KOPT-K1 (cell line): ENCODE results near the gene PAIP2.

Source experiments
- H3K27ac ChIP-seq: fragments of 200-600 bp; sonication (generic); 2 replicates; pipeline ENCODE4 v1.5.1; 2016; ENCODE audit warnings: antibody characterized with exemption, mild to moderate bottlenecking, low read depth, low read length; ENCODE audit not compliant: poor library complexity, severe bottlenecking
- H3K36me3 ChIP-seq: fragments of 200-600 bp; sonication (generic); 2 replicates; pipeline ENCODE4 v1.5.1; 2017; ENCODE audit warnings: antibody characterized with exemption, mild to moderate bottlenecking, low read length, moderate library complexity; ENCODE audit not compliant: insufficient read depth
- H3K9me3 ChIP-seq: fragments of 200-600 bp; sonication (generic); 2 replicates; pipeline ENCODE4 v1.5.1; 2017; ENCODE audit warnings: antibody characterized with exemption, low read length, mild to moderate bottlenecking; ENCODE audit not compliant: insufficient read depth, poor library complexity, severe bottlenecking

PAIP2 gene

GRCh38 chr5:139341689-139342422 is at the start of gene PAIP2:
Gene PAIP2 (plus strand): TSS chr5:139341854. CDS start chr5:139363785, 21,931 bp downstream.
- no peaks in the 10 kb centered on the region for H3K9me3 ChIP-seq
- peak within 1 kb of the TSS; percentile 79 for H3K27ac ChIP-seq
- H3K36me3 ChIP-seq: peaks cover 15% of the 10 kb centered on the region

GRCh38 chr5:139293202-139293506 is 48.5 kb upstream of the PAIP2 start:
- no peaks in the 10 kb centered on the region for H3K9me3 ChIP-seq
- H3K27ac ChIP-seq: peak overlapping the region; percentile 99
- H3K36me3 ChIP-seq: peaks cover 5% of the 10 kb centered on the region; the same call in 1 of the 2 replicates

- Histone ChIP-seq H3K9me3 (no peaks in the 10 kb centered on the region), H3K27ac (peak within 1 kb of the TSS; percentile 99), H3K36me3 (peaks cover 11% of the 10 kb centered on the region; the same call in 1 of the 2 replicates)
Observed at GRCh38 chr5:139293507-139294373, 47.9 kb upstream of the PAIP2 start, which contains the start of gene MATR3. Gene MATR3 (plus strand): TSS chr5:139293740. CDS start chr5:139307416, 13,676 bp downstream.

- H3K9me3 ChIP-seq: no peaks in the 10 kb centered on the region
- H3K27ac ChIP-seq: peak overlapping the region; percentile 99
- peaks cover 19% of the 10 kb centered on the region; the same call in 1 of the 2 replicates for H3K36me3 ChIP-seq
Observed at GRCh38 chr5:139294374-139295165, 47.1 kb upstream of the PAIP2 start.

GRCh38 chr5:139295346-139296057 is 46.2 kb upstream of the PAIP2 start:
- Histone ChIP-seq H3K9me3 (no peaks in the 10 kb centered on the region), H3K36me3 (peaks cover 26% of the 10 kb centered on the region; the same call in 1 of the 2 replicates), H3K27ac (peak overlapping the region; percentile 99)

GRCh38 chr5:139296198-139296597 is 45.5 kb upstream of the PAIP2 start:
- H3K9me3 ChIP-seq: no peaks in the 10 kb centered on the region
- H3K27ac ChIP-seq: no peak overlapping the region
- peaks cover 33% of the 10 kb centered on the region; the same call in 1 of the 2 replicates for H3K36me3 ChIP-seq

GRCh38 chr5:139296862-139297326 is 44.8 kb upstream of the PAIP2 start:
- H3K27ac ChIP-seq: no peak overlapping the region
- H3K36me3 ChIP-seq: peaks cover 40% of the 10 kb centered on the region
- no peaks in the 10 kb centered on the region for H3K9me3 ChIP-seq

- no peaks in the 10 kb centered on the region for H3K9me3 ChIP-seq
- H3K36me3 ChIP-seq: peaks cover 46% of the 10 kb centered on the region
- H3K27ac ChIP-seq: no peak overlapping the region
Observed at GRCh38 chr5:139297439-139298133, 44.1 kb upstream of the PAIP2 start.

GRCh38 chr5:139298242-139298641 is 43.4 kb upstream of the PAIP2 start:
- H3K36me3 ChIP-seq: peaks cover 48% of the 10 kb centered on the region
- no peak overlapping the region for H3K27ac ChIP-seq

GRCh38 chr5:139299486-139299885 is 42.2 kb upstream of the PAIP2 start:
- peaks cover 48% of the 10 kb centered on the region for H3K36me3 ChIP-seq
- H3K27ac ChIP-seq: no peak overlapping the region
- H3K9me3 ChIP-seq: no peaks in the 10 kb centered on the region

More at GRCh38 chr5:139298242-139298641, 43.4 kb upstream of the PAIP2 start:
- no peaks in the 10 kb centered on the region for H3K9me3 ChIP-seq

- Histone ChIP-seq H3K36me3 (peaks cover 44% of the 10 kb centered on the region), H3K9me3 (no peaks in the 10 kb centered on the region), H3K27ac (no peak overlapping the region)
Observed at GRCh38 chr5:139301808-139302499, 39.7 kb upstream of the PAIP2 start.

- Histone ChIP-seq H3K27ac (no peak overlapping the region), H3K9me3 (no peaks in the 10 kb centered on the region), H3K36me3 (peaks cover 50% of the 10 kb centered on the region)
Observed at GRCh38 chr5:139304391-139305324, 37.0 kb upstream of the PAIP2 start.
